NB4 (cell line): ENCODE measurements around the gene SERPINB12.

Experiments
- DNase-seq: peaks from one replicate; pipeline ENCODE4 v3.0.0; 2010; ENCODE audit warnings: low read depth
- H3K4me3 ChIP-seq: one replicate; pipeline ENCODE4 v1.5.1; 2011; ENCODE audit warnings: mild to moderate bottlenecking, low read depth, low read length, moderate library complexity
- CTCF ChIP-seq: IDR thresholded peaks from one replicate; pipeline ENCODE4 v1.5.1; 2012; ENCODE audit warnings: low read depth, low read length
- MAX ChIP-seq: IDR thresholded peaks from 2 replicates; pipeline ENCODE4 v1.6.1; 2011; ENCODE audit warnings: low read depth, low read length
- MYC ChIP-seq: IDR thresholded peaks from 2 replicates; pipeline ENCODE4 v1.6.1; 2011; ENCODE audit warnings: low read depth, low read length
- POLR2A ChIP-seq: IDR thresholded peaks from 2 replicates; pipeline ENCODE4 v1.6.1; 2011; ENCODE audit warnings: mild to moderate bottlenecking; ENCODE audit not compliant: insufficient read length; ENCODE audit errors: extremely low read depth

Gene SERPINB12

GRCh38 chr18:63567276-63567675, 25.1 kb downstream of the SERPINB12 start:
- no peak overlapping the region for H3K4me3 ChIP-seq
- no peak for DNase-seq
- TF ChIP-seq POLR2A (no peak), MYC (no peak), CTCF (no peak)

GRCh38 chr18:63567825-63568224, 25.7 kb downstream of the SERPINB12 start:
- no peak for DNase-seq
- no peak overlapping the region for H3K4me3 ChIP-seq
- TF ChIP-seq MAX (no peak), MYC (no peak), CTCF (no peak), POLR2A (no peak)

GRCh38 chr18:63570721-63571120, 28.6 kb downstream of the SERPINB12 start:
- no peak for TF ChIP-seq MAX
- TF ChIP-seq POLR2A: no peak
- no peak for TF ChIP-seq MYC
- no peak for TF ChIP-seq CTCF
- no peak overlapping the region for H3K4me3 ChIP-seq
- no peak for DNase-seq

GRCh38 chr18:63575681-63576080, 33.5 kb downstream of the SERPINB12 start:
- TF ChIP-seq POLR2A (no peak), MYC (no peak), CTCF (no peak), MAX (no peak)
- peak; percentile 30 for DNase-seq
- H3K4me3 ChIP-seq: no peak overlapping the region

GRCh38 chr18:63578357-63578958, 36.3 kb downstream of the SERPINB12 start:
- peak; percentile 76 for DNase-seq

More at GRCh38 chr18:63578357-63578958, 36.3 kb downstream of the SERPINB12 start:
- peak; percentile 58 for TF ChIP-seq CTCF
- no peak for TF ChIP-seq POLR2A
- TF ChIP-seq MAX: no peak
- TF ChIP-seq MYC: no peak
- no peak overlapping the region for H3K4me3 ChIP-seq
